LNCaP clone FGC (cell line): ENCODE measurements around the gene AGK.

ENCODE experiments used
- DNase-seq: peaks from one replicate; pipeline ENCODE4 v3.0.0-alpha.2; 2011; ENCODE audit warnings: low read depth
- H3K4me3 ChIP-seq: 2 replicates; pipeline ENCODE4 v1.5.1; 2011; ENCODE audit warnings: mild to moderate bottlenecking, low read depth, low read length, control low read depth
- TF ChIP-seq, protein P1 (sequence below): IDR thresholded peaks from 2 replicates; pipeline ENCODE4 v1.5.1; 2012; ENCODE audit warnings: mild to moderate bottlenecking; ENCODE audit not compliant: control insufficient read depth, insufficient read depth; ENCODE audit errors: extremely low read depth

Gene AGK

DNA sequence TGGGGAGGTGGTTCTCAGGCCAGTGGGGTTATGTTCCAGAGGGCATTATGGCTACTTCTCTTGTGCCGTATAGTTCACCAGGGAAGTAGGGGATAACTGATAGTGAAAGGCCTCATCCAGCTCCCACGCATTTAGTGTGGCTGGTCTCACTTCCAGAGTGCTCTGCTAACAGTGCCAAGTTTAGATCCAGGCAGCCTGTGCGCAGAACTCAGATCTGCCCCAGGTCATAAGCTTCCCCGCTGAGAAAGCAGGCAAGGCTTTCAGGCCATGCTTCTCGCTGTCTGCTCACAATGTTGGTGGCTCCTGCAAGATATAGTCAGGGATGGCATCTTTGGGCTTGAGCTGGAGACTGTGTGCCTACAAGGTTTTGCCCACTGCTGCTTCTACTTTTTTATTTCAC is 11.3 kb downstream of the AGK start:
- TF ChIP-seq, protein P1, sequence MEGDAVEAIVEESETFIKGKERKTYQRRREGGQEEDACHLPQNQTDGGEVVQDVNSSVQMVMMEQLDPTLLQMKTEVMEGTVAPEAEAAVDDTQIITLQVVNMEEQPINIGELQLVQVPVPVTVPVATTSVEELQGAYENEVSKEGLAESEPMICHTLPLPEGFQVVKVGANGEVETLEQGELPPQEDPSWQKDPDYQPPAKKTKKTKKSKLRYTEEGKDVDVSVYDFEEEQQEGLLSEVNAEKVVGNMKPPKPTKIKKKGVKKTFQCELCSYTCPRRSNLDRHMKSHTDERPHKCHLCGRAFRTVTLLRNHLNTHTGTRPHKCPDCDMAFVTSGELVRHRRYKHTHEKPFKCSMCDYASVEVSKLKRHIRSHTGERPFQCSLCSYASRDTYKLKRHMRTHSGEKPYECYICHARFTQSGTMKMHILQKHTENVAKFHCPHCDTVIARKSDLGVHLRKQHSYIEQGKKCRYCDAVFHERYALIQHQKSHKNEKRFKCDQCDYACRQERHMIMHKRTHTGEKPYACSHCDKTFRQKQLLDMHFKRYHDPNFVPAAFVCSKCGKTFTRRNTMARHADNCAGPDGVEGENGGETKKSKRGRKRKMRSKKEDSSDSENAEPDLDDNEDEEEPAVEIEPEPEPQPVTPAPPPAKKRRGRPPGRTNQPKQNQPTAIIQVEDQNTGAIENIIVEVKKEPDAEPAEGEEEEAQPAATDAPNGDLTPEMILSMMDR: no peak
- no peak for DNase-seq
- H3K4me3 ChIP-seq: no peak overlapping the region

DNA sequence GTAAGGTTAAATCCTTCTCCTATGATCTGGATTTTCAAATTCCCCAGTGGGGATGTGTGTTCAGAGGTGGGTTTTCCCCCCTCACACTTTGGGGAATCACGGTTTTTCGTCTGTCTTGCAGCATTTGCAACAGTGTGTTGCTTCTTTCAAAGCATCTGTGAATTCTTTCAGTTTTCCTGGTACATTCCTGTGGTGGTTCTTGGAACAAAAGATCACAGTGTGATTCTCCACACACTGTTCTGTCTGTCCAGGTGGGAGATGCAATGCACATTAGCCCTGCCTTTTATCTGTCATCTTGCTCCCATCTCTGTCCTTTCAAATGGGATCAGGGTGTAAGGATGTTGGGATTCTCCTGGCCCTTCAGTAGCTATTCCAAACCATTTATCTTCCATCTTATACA is 11.8 kb downstream of the AGK start:
- DNase-seq: no peak
- H3K4me3 ChIP-seq: no peak overlapping the region
- TF ChIP-seq, protein P1: no peak

DNA sequence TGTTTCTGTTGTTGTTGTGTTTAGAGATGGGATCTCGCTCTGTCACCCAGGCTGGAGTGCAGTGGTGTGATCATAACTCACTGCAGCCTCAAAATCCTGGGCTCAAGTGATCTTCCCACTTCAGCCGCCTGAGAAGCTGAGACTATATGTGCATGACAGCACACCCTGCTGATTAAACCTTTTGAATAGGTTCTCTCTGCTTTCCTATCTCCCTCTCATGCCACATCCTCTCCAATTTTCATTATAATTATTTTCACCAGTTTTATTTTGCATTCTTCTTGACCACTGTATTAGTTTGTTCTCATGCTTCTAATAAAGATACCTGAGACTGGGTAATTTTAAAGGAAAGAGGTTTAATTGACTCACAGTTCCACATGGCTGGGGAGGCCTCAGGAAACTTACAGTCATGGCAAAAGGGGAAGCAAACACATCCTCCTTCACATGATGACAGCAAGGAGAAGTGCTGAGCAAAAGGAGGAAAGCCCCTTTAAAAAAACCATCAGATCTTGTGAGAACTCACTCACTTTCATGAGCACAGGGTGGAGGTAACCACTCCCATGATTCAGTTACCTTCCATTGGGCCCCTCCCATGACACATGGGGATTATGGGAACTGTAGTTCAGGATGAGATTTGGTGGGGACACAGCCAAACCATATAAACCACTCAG is 12.9 kb downstream of the AGK start:
- DNase-seq: no peak
- TF ChIP-seq, protein P1: no peak
- H3K4me3 ChIP-seq: no peak overlapping the region

DNA sequence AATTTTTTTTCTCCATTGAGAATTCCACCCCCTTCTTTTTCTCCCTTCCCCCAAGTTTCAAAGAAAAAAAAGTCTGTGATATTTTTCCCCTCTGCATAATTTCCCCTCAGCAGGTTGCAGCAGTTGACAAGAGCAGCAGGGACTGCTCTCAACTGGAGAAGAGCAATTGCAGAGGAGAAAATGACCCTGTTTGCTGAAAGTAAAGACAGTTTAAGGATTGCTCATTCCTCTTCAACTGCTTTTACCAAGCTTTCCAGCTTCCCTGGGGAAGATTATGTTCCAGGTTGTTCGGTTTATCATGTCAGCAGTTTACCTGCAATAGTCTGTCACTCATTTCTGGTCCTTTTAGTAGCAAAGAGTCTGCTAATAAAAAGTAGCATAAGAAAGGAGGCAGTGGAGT is 16.2 kb downstream of the AGK start:
- TF ChIP-seq, protein P1: no peak
- DNase-seq: no peak
- no peak overlapping the region for H3K4me3 ChIP-seq

DNA sequence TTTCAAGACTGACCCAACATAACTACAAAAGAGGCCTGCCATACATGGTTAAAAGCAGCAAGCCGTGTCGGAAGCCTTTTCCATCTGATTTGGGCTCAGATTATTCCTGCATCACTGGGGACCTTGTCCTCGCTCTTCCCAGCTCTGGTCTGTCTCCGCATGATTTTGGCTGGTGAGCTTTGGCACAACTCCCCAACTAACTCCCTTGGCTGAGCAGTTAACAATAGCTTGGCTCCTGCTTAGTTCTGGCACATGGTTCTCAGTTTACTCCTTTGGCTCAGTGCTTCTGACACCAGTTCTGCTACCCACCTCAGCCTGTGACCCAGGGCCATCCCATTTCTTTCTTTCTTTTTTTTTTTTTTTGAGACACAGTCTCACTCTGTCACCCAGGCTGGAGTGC is 17.0 kb downstream of the AGK start:
- H3K4me3 ChIP-seq: no peak overlapping the region
- no peak for DNase-seq
- TF ChIP-seq, protein P1: no peak

DNA sequence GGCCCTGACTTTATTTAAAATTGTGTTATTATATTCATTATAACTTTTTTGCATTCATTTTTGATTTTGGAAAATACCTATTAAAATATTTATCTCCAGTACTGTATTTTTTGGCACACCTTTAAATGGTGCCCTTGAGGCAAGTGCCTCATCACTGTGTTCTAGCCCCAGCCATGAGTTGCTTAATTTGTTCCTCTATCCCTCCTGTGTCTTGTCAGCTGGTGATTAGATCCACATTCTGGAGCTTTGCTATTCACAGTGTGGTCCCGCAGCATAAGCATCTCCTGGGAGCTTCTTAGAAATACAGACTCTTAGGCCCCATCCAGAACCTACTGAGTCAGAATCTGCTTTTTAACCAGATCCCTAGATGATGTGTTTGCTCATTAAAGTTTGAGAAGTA is 19.8 kb downstream of the AGK start:
- DNase-seq: no peak
- TF ChIP-seq, protein P1: no peak
- no peak overlapping the region for H3K4me3 ChIP-seq

DNA sequence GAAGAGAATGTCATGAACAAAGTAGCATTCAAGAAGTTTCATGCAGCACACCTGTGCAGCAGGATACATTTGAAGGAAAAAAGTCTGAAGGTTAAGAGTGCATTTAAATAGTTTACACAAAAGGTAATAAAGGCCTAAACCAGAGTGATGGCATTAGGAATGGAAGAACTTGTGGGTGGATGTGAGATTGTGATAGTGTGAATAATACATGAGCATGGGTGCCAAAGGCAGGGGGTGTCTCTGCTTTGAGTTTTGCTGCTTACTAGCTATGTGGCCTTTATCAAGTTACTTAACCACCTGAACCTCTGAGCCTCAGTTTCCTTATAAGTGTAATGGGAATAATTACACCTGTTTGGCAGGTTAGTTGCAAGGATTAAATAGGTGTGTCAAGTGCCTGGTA is 21.0 kb downstream of the AGK start:
- no peak overlapping the region for H3K4me3 ChIP-seq
- TF ChIP-seq, protein P1: no peak

More for the DNA sequence above, 21.0 kb downstream of the AGK start:
- no peak for DNase-seq
